ENCODE results near the gene GP9. TPM values are rescaled to one million over a fixed set of nuclear protein-coding genes. Genes with fewer than 3 reads are reported as not detected.

Gene GP9
- total RNA-seq, 4 donors from 2014 or later, result not detected

DNA sequence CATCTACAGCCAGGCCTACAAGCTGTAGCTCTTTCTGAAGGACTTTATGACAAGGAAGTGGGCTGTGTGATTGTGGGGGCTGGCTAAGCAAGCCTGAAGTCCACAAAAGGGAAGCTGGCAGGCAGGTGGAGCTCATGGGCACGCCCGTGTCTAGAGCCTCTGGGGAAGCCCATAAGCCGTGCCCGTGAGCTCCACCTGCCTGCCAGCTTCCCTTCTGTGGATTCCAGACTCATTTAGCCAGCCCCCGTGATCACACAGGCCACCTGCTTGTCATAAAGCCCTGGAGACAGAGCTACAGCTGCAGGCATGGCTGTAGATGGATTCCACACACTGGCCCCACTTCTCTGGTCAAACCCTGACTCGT lies 44.2 kb upstream of the GP9 start:
- TF ChIP-seq, protein P1, sequence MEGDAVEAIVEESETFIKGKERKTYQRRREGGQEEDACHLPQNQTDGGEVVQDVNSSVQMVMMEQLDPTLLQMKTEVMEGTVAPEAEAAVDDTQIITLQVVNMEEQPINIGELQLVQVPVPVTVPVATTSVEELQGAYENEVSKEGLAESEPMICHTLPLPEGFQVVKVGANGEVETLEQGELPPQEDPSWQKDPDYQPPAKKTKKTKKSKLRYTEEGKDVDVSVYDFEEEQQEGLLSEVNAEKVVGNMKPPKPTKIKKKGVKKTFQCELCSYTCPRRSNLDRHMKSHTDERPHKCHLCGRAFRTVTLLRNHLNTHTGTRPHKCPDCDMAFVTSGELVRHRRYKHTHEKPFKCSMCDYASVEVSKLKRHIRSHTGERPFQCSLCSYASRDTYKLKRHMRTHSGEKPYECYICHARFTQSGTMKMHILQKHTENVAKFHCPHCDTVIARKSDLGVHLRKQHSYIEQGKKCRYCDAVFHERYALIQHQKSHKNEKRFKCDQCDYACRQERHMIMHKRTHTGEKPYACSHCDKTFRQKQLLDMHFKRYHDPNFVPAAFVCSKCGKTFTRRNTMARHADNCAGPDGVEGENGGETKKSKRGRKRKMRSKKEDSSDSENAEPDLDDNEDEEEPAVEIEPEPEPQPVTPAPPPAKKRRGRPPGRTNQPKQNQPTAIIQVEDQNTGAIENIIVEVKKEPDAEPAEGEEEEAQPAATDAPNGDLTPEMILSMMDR (IDR thresholded peaks at IDR 0.05), result no peak
- no peak for TF ChIP-seq POLR2A (IDR thresholded peaks at IDR 0.05)
- intact Hi-C loops (cut with DNase I; ENCODE audit: low total_unique reads), result no loop called here
- no peak for DNase-seq (ENCODE audit: low spot score in 2 of 2)
- 51 to 52% methylated on average over 6 of the region's 6 CpGs for WGBS, 2 donors
- no peak overlapping the region for H3K4me3 ChIP-seq (ENCODE audit: low read depth, poor library complexity, severe bottlenecking)

DNA sequence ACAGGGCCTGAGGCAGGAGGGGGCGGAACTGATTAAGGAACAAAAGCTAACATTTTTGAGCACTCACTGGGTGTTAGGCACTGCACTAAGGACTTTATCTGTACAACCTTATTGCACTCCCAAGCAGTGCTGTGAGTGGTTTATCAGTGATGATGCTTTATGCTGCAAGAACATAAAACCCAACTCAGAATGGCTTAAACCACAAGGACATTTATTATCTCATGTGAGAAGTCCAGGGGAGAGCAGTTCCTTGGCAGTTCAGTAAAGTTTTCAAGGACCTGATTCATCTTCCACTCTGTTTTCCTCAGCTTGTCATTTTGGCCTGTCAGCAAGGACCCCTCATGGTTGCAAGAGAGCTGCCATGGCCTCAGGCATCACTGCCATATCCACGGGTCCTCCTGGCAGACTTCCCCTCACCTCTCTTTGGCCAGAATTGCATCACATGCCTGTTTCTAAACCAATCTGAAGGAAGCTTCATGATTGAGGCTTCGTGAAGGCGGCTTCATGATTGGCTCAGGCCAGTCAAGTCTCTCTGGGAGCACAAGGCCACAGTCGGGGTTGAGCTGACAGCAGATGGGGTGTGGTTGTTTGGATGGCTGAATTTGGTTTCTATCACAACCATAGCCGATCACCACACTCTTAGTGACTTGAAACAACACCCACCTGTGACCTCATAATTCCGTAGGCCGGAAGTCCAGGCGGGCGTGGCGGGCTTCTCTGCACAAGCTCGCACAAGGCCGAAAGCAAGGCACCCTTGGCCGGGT lies 43.7 kb upstream of the GP9 start:
- no peak for DNase-seq (ENCODE audit: low spot score in 2 of 2)
- no peak overlapping the region for H3K4me3 ChIP-seq (ENCODE audit: low read depth, poor library complexity, severe bottlenecking)
- intact Hi-C loops (cut with DNase I; ENCODE audit: low total_unique reads), result no loop called here
- TF ChIP-seq, protein P1 (IDR thresholded peaks at IDR 0.05), result no peak
- TF ChIP-seq POLR2A (IDR thresholded peaks at IDR 0.05), result no peak
- 70 to 84% methylated on average over 14 of the region's 14 CpGs for WGBS, 2 donors

DNA sequence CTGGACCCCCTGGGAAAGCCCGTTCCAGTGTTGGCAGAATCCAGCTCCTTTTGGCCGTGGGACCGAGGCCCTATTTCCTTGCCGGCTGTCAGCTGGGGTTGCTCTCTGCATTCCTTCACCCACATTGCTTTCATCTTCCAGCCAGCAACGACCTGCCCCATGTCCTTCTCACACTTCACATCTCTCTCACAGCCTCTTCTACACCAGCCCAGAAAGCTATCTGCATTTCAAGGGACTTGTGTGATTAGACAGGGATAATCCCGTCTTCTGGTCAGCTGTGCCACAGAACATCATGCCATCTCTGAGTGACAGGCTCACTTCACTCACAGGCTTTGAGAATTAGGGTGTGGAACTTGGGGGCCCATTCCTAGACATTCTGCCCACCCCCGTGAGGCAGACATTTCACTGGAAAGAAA lies 43.1 kb upstream of the GP9 start:
- DNase-seq (ENCODE audit: low spot score in 2 of 2), result no peak
- 56 to 74% methylated on average over 7 of the region's 7 CpGs for WGBS, 2 donors
- intact Hi-C loops (cut with DNase I; ENCODE audit: low total_unique reads), result no loop called here
- TF ChIP-seq, protein P1 (IDR thresholded peaks at IDR 0.05), result no peak
- no peak for TF ChIP-seq POLR2A (IDR thresholded peaks at IDR 0.05)
- no peak overlapping the region for H3K4me3 ChIP-seq (ENCODE audit: low read depth, poor library complexity, severe bottlenecking)

DNA sequence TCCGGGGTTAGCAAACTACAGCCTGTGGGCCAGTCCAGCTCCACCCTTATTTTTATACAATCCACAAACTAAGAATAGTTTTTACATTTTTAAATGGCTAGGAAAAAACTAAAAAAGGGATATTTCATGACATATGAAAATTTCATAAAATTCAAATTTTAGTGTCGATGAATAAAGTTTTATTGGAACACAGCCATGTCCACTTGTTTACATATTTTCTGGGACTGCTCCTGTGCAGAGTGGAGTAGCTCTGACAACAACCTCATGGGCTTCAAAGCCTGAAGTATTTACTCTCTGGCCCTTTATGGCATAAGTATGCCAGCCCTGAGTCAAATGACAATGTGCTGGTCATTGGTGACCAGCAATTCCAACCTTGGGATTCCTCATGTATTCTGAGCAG lies 42.3 kb upstream of the GP9 start:
- intact Hi-C loops (cut with DNase I; ENCODE audit: low total_unique reads), result no loop called here
- 72 to 85% methylated on average over 2 of the region's 2 CpGs for WGBS, 2 donors
- no peak for DNase-seq (ENCODE audit: low spot score in 2 of 2)

DNA sequence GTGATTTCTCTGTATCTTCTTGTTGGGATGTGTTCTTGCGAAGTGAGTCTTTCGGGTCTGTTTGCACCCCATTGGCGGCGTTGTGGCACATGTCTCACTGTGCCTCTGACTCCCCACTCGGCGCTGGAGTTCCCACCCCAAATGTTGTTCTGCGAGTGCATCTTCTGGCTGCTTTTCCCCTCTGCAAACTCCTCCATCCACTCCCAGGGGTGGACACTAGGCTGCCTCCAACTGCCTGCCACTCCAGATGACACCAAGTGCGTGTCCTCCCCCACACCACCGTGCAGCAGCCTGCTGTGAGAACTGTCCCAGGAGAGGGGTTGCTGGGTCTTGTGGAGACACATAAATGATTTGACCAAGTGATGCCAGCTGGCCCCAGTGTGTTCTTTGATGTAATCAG lies 41.8 kb upstream of the GP9 start:
- intact Hi-C loops (cut with DNase I; ENCODE audit: low total_unique reads), result no loop called here
- TF ChIP-seq POLR2A (IDR thresholded peaks at IDR 0.05), result no peak
- TF ChIP-seq, protein P1 (IDR thresholded peaks at IDR 0.05), result no peak
- H3K4me3 ChIP-seq (ENCODE audit: low read depth, poor library complexity, severe bottlenecking), result no peak overlapping the region
- WGBS, 2 donors, result 52 to 69% methylated on average over 9 of the region's 9 CpGs
- no peak for DNase-seq (ENCODE audit: low spot score in 2 of 2)

More for the DNA sequence above, 42.3 kb upstream of the GP9 start:
- H3K4me3 ChIP-seq (ENCODE audit: low read depth, poor library complexity, severe bottlenecking), result no peak overlapping the region
- TF ChIP-seq, protein P1 (IDR thresholded peaks at IDR 0.05), result no peak
- no peak for TF ChIP-seq POLR2A (IDR thresholded peaks at IDR 0.05)

DNA sequence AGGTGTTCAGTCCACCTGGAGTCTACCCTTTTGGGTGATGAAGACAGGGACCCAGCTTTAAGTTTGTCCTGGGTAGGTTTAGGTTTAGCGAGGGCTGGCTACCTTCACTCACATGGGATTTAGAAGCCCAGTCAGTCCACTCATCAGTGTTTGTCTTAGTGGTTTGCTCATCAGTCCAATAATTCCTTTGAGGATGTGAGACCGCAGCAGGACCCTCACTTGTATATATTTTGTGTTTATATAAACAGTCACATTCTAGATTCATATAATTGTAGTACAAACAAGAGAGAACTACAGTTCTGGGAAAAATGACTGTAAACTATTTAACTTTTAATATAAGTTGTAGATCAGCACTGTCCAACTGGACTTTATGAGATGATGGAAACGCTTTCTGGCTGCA lies 41.3 kb upstream of the GP9 start:
- 93 to 96% methylated on average over 3 of the region's 3 CpGs for WGBS, 2 donors
- no peak overlapping the region for H3K4me3 ChIP-seq (ENCODE audit: low read depth, poor library complexity, severe bottlenecking)
- DNase-seq (ENCODE audit: low spot score in 2 of 2), result no peak
- TF ChIP-seq, protein P1 (IDR thresholded peaks at IDR 0.05), result no peak
- TF ChIP-seq POLR2A (IDR thresholded peaks at IDR 0.05), result no peak
- intact Hi-C loops (cut with DNase I; ENCODE audit: low total_unique reads), result no loop called here
